ENCODE results near the gene KCNAB1.

The KCNAB1 gene

GRCh38 chr3:156576651-156577348 lies 456.4 kb downstream of the KCNAB1 start:
- Mint-ChIP-seq H3K4me1 (ENCODE audit: low read depth) (no peaks in the 10 kb centered on the region), H3K9me3 (ENCODE audit: low read depth) (no peaks in the 10 kb centered on the region), H3K36me3 (no peaks in the 10 kb centered on the region), H3K4me3 (no peak overlapping the region), H3K27me3 (peaks cover 6% of the 10 kb centered on the region), H3K27ac (no peak overlapping the region)

DNA sequence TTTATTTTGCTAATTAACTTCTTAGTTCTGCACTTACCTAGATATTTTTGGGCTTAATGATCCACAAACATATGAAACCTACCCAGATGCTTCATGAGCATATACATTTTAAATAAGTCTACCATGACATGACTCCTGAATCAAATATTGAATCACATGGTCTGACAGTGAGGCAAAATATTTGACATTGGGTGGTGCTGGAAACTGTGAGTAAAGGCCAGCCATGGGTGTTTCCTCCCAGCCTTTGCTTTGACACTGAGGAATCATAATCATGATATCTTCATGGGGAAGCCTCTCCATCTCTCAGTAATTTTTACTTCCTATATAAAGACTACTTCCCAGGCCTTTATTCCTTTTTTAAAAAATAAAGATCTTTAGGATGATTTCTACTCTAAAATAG lies 457.4 kb downstream of the KCNAB1 start:
- Mint-ChIP-seq H3K27ac (no peak overlapping the region), H3K4me3 (no peak overlapping the region), H3K27me3 (peaks cover 6% of the 10 kb centered on the region), H3K9me3 (ENCODE audit: low read depth) (no peaks in the 10 kb centered on the region), H3K4me1 (ENCODE audit: low read depth) (no peaks in the 10 kb centered on the region), H3K36me3 (no peaks in the 10 kb centered on the region)

DNA sequence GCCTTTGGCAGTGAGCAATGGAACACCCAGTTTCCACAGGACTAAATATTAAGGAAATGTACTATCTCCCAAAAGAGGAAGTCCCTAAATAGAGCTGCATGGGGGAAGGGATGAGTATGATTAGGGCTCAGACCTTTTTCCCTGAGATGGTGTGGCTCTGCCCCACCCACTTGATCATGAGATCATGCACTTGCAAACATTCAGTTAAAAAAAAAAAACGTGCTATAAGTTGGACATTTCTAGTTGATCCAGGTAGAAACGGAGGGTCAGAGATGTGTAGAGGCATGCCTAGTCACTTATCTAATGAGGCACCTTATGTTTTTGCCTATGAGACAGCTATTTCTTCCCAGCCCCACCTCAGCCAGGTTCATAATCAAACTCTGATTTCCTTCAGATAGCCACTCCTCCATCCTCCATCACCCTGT lies 459.1 kb downstream of the KCNAB1 start:
- Mint-ChIP-seq H3K27me3 (peaks cover 5% of the 10 kb centered on the region), H3K9me3 (ENCODE audit: low read depth) (no peaks in the 10 kb centered on the region), H3K4me1 (ENCODE audit: low read depth) (peaks cover 5% of the 10 kb centered on the region), H3K4me3 (no peak overlapping the region), H3K27ac (no peak overlapping the region), H3K36me3 (no peaks in the 10 kb centered on the region)

GRCh38 chr3:156581033-156581432 lies 460.7 kb downstream of the KCNAB1 start:
- H3K36me3 Mint-ChIP-seq: no peaks in the 10 kb centered on the region
- H3K9me3 Mint-ChIP-seq (ENCODE audit: low read depth): no peaks in the 10 kb centered on the region
- H3K27ac Mint-ChIP-seq: no peak overlapping the region
- H3K4me3 Mint-ChIP-seq: no peak overlapping the region
- H3K4me1 Mint-ChIP-seq (ENCODE audit: low read depth): peaks cover 5% of the 10 kb centered on the region
- peaks cover 3% of the 10 kb centered on the region for H3K27me3 Mint-ChIP-seq

DNA sequence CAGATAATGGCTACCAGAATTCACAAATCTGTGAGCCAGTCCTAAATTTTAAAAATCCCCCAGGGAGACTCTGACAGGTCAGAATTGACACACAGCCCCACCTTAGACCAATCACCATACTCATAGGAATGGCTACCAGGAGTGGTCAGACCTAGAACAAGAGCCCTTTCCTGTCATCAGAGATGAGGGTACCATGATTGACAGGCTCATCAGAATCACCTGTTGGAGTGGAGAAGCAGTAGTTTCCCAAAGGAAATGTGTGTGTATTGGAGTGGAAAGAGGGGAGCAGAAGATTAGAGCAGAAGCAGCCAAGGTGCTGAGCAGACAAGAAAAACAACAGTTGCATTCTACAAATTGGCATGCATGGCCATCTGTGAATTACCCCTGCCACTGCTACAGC lies 461.6 kb downstream of the KCNAB1 start:
- H3K36me3 Mint-ChIP-seq: no peaks in the 10 kb centered on the region
- H3K4me3 Mint-ChIP-seq: no peak overlapping the region
- peaks cover 1% of the 10 kb centered on the region for H3K27me3 Mint-ChIP-seq
- H3K27ac Mint-ChIP-seq: no peak overlapping the region
- H3K4me1 Mint-ChIP-seq (ENCODE audit: low read depth): peaks cover 5% of the 10 kb centered on the region
- H3K9me3 Mint-ChIP-seq (ENCODE audit: low read depth): no peaks in the 10 kb centered on the region

DNA sequence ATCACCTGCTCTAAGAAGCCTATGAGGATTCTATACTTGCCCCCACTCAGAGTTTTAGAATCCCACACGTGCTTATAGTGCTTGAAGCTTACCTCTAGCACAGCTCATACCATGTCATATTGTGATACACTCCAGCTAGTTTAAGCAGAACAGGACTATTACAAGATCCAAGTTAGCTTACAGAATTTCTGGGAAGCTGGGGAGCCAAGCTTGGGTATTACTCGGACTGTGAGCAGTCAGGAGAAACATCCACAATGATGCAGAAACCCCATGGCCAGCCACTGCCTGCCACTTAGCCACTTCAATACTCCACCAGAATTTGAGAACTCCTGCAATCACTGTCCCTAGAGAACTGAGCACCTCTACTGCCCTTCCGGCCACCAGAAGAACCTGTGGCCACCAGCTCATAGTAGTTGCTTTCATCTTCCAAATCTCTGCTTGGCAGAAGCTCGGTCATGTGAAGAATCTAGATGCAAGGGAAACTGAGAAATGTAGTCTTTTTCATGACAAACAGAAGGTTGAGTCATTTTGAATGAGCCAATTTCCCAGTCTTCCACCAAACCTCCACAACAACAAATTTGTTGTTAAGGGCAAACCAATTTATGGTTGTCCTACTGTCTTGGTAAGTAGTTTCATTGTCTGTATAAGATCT lies 462.3 kb downstream of the KCNAB1 start:
- Mint-ChIP-seq H3K27me3 (peaks cover 1% of the 10 kb centered on the region), H3K27ac (no peak overlapping the region), H3K4me1 (ENCODE audit: low read depth) (peaks cover 5% of the 10 kb centered on the region), H3K36me3 (no peaks in the 10 kb centered on the region), H3K4me3 (no peak overlapping the region), H3K9me3 (ENCODE audit: low read depth) (no peaks in the 10 kb centered on the region)

- Mint-ChIP-seq H3K9me3 (ENCODE audit: low read depth) (no peaks in the 10 kb centered on the region), H3K36me3 (no peaks in the 10 kb centered on the region), H3K4me1 (ENCODE audit: low read depth) (peaks cover 5% of the 10 kb centered on the region), H3K27me3 (peaks cover 1% of the 10 kb centered on the region), H3K27ac (no peak overlapping the region), H3K4me3 (no peak overlapping the region)
Measured at GRCh38 chr3:156583469-156583868, 463.1 kb downstream of the KCNAB1 start.

GRCh38 chr3:156586905-156587759 lies 466.8 kb downstream of the KCNAB1 start:
- Mint-ChIP-seq H3K36me3 (no peaks in the 10 kb centered on the region), H3K9me3 (ENCODE audit: low read depth) (no peaks in the 10 kb centered on the region), H3K27me3 (no peaks in the 10 kb centered on the region), H3K4me1 (ENCODE audit: low read depth) (peaks cover 5% of the 10 kb centered on the region), H3K4me3 (no peak overlapping the region), H3K27ac (no peak overlapping the region)

GRCh38 chr3:156587760-156588069 lies 467.3 kb downstream of the KCNAB1 start:
- Mint-ChIP-seq H3K27ac (no peak overlapping the region), H3K9me3 (ENCODE audit: low read depth) (no peaks in the 10 kb centered on the region), H3K27me3 (no peaks in the 10 kb centered on the region), H3K36me3 (no peaks in the 10 kb centered on the region), H3K4me1 (ENCODE audit: low read depth) (peaks cover 5% of the 10 kb centered on the region), H3K4me3 (no peak overlapping the region)
